BE2C (cell line): ENCODE results near the gene HNRNPUL1.

Experiments used
- DNase-seq: peaks from one replicate; pipeline ENCODE4 v3.0.0-alpha.2; 2020
- H3K27me3 ChIP-seq: fragments of 250-450 bp; sonication (Bioruptor Pico); 2 replicates; pipeline ENCODE4 v1.5.1; 2020; ENCODE audit warnings: mild to moderate bottlenecking
- H3K36me3 ChIP-seq: fragments of 250-450 bp; sonication (Bioruptor Pico); 2 replicates; pipeline ENCODE4 v1.5.1; 2020; ENCODE audit warnings: mild to moderate bottlenecking
- H3K4me1 ChIP-seq: fragments of 250-450 bp; sonication (Bioruptor Pico); 2 replicates; pipeline ENCODE4 v1.5.1; 2020
- H3K4me3 ChIP-seq: 2 replicates; pipeline ENCODE4 v1.5.1; 2011; ENCODE audit warnings: low read depth, low read length
- H3K9me3 ChIP-seq: fragments of 250-450 bp; sonication (Bioruptor Pico); 2 replicates; pipeline ENCODE4 v1.5.1; 2020
- CTCF ChIP-seq: IDR thresholded peaks from 2 replicates; pipeline ENCODE4 v1.5.1; 2012; ENCODE audit warnings: mild to moderate bottlenecking, low read depth, low read length

HNRNPUL1 gene

GRCh38 chr19:41327576-41328156 lies 63.5 kb downstream of the HNRNPUL1 start:
- Histone ChIP-seq H3K27me3 (no peaks in the 10 kb centered on the region), H3K9me3 (no peaks in the 10 kb centered on the region), H3K4me1 (peaks cover 50% of the 10 kb centered on the region), H3K4me3 (no peak overlapping the region), H3K36me3 (no peaks in the 10 kb centered on the region; the same call in 1 of the 2 replicates)
- DNase-seq, result peak; percentile 53
- TF ChIP-seq CTCF, result no peak

GRCh38 chr19:41328157-41328841 lies 64.1 kb downstream of the HNRNPUL1 start:
- TF ChIP-seq CTCF, result no peak

GRCh38 chr19:41328842-41329225 lies 64.7 kb downstream of the HNRNPUL1 start:
- Histone ChIP-seq H3K36me3 (peaks cover 3% of the 10 kb centered on the region; the same call in 1 of the 2 replicates), H3K27me3 (no peaks in the 10 kb centered on the region)

More at GRCh38 chr19:41328157-41328841, 64.1 kb downstream of the HNRNPUL1 start:
- no peak overlapping the region for H3K4me3 ChIP-seq
- no peaks in the 10 kb centered on the region for H3K36me3 ChIP-seq
- peaks cover 44% of the 10 kb centered on the region for H3K4me1 ChIP-seq
- no peaks in the 10 kb centered on the region for H3K27me3 ChIP-seq
- DNase-seq, result no peak
- H3K9me3 ChIP-seq, result no peaks in the 10 kb centered on the region

GRCh38 chr19:41330481-41330880 lies 66.3 kb downstream of the HNRNPUL1 start:
- H3K4me3 ChIP-seq, result no peak overlapping the region
- H3K9me3 ChIP-seq, result no peaks in the 10 kb centered on the region
- H3K4me1 ChIP-seq, result peaks cover 29% of the 10 kb centered on the region
- H3K27me3 ChIP-seq, result no peaks in the 10 kb centered on the region
- no peak for DNase-seq
- no peak for TF ChIP-seq CTCF
- peaks cover 3% of the 10 kb centered on the region; the same call in 1 of the 2 replicates for H3K36me3 ChIP-seq

More at GRCh38 chr19:41328842-41329225, 64.7 kb downstream of the HNRNPUL1 start:
- Histone ChIP-seq H3K9me3 (no peaks in the 10 kb centered on the region), H3K4me3 (no peak overlapping the region), H3K4me1 (peaks cover 41% of the 10 kb centered on the region)
- DNase-seq, result no peak
- no peak for TF ChIP-seq CTCF

GRCh38 chr19:41330946-41331678 lies 66.9 kb downstream of the HNRNPUL1 start:
- Histone ChIP-seq H3K4me1 (peaks cover 23% of the 10 kb centered on the region), H3K4me3 (peak overlapping the region; percentile 34), H3K27me3 (no peaks in the 10 kb centered on the region), H3K9me3 (no peaks in the 10 kb centered on the region), H3K36me3 (peaks cover 3% of the 10 kb centered on the region; the same call in 1 of the 2 replicates)
- TF ChIP-seq CTCF, result no peak
- DNase-seq, result peak; percentile 53
